PC-3 (cell line): ENCODE measurements around the gene OR2AK2.

ENCODE experiments used
- CTCF ChIP-seq: fragments of 300-600 bp; sonication (generic); conservative IDR thresholded peaks from 2 replicates; pipeline ENCODE4 v1.5.1; 2017; ENCODE audit warnings: antibody characterized with exemption, low read depth, mild to moderate bottlenecking, low read length
- EZH2 ChIP-seq: fragments of 300-600 bp; sonication (generic); IDR thresholded peaks from one replicate; pipeline ENCODE4 v1.6.1; 2017; ENCODE audit warnings: antibody characterized with exemption, mild to moderate bottlenecking, low read length; ENCODE audit not compliant: unreplicated experiment

GRCh38 chr1:247923941-247924340 lies 41.1 kb upstream of the OR2AK2 start:
- 0 out of 2 replicates have a peak, but pooled peaks have one; percentile 20 for TF ChIP-seq CTCF
- TF ChIP-seq EZH2 = no peak
